ENCODE results near the gene GSTP1. TPM values are rescaled to one million over a fixed set of nuclear protein-coding genes. Genes with fewer than 3 reads are reported as not detected.
"Not testable (repeated sequence)": the region's sequence is repeated elsewhere in the genome, so short reads cannot be mapped to it uniquely, and the experiment has no call there.

The GSTP1 gene
- total and polyA plus RNA-seq, 4 donors: 632 to 2,206 (median 1,023) TPM

GRCh38 chr11:67545280-67545679 is 38.3 kb upstream of the GSTP1 start:
- no peak for ATAC-seq (ENCODE audit: insufficient read depth, low FRiP score)
- no peak overlapping the region for H3K9ac ChIP-seq (ENCODE audit: insufficient read depth in 1 of 2, low read length in 2 of 2)
- H3K4me1 ChIP-seq (ENCODE audit: control insufficient read depth in 5 of 5, insufficient read depth in 5 of 5, low read length in 5 of 5): no peaks in the 10 kb centered on the region
- peak; percentile 25 to 58 (median 39) for DNase-seq
- no peak overlapping the region for H3K4me3 ChIP-seq
- no peaks in the 10 kb centered on the region for H3K36me3 ChIP-seq (ENCODE audit: control insufficient read depth in 4 of 4, insufficient read depth in 4 of 4, low read length in 4 of 4)
- H3K9me3 ChIP-seq (ENCODE audit: control insufficient read depth in 4 of 4, insufficient read depth in 3 of 4, low read length in 3 of 4): no peaks in the 10 kb centered on the region
- H3K27me3 ChIP-seq (ENCODE audit: control insufficient read depth in 3 of 3, insufficient read depth in 3 of 3, low read length in 2 of 3): no peaks in the 10 kb centered on the region
- peak overlapping the region in 1 of 2 donors; percentile 78 for H3K27ac ChIP-seq (ENCODE audit: low read depth in 1 of 2, low read length in 1 of 2)
- 51 to 77% methylated on average over 8 of the region's 8 CpGs for WGBS, 2 donors
- TF ChIP-seq CTCF (IDR thresholded peaks at IDR 0.05; ENCODE audit: control extremely low read depth, extremely low read depth): no peak

- H3K9me3 ChIP-seq (ENCODE audit: control insufficient read depth in 4 of 4, insufficient read depth in 3 of 4, low read length in 3 of 4); H3K9ac ChIP-seq (ENCODE audit: insufficient read depth in 1 of 2, low read length in 2 of 2); DNase-seq; H3K27ac ChIP-seq (ENCODE audit: low read depth in 1 of 2, low read length in 1 of 2); ATAC-seq (ENCODE audit: insufficient read depth, low FRiP score); H3K4me1 ChIP-seq (ENCODE audit: control insufficient read depth in 5 of 5, insufficient read depth in 5 of 5, low read length in 5 of 5); H3K4me3 ChIP-seq; H3K27me3 ChIP-seq (ENCODE audit: control insufficient read depth in 3 of 3, insufficient read depth in 3 of 3, low read length in 2 of 3); H3K36me3 ChIP-seq (ENCODE audit: control insufficient read depth in 4 of 4, insufficient read depth in 4 of 4, low read length in 4 of 4): not testable (repeated sequence)
- 80 to 91% methylated on average over 4 of the region's 4 CpGs for WGBS, 2 donors
These were observed 35.5 kb upstream of the GSTP1 start for GRCh38 chr11:67548112-67548511.

- H3K36me3 ChIP-seq (ENCODE audit: control insufficient read depth in 4 of 4, insufficient read depth in 4 of 4, low read length in 4 of 4): no peaks in the 10 kb centered on the region
- H3K4me3 ChIP-seq: no peak overlapping the region
- DNase-seq: no peak
- no peak overlapping the region for H3K9ac ChIP-seq (ENCODE audit: insufficient read depth in 1 of 2, low read length in 2 of 2)
- H3K4me1 ChIP-seq (ENCODE audit: control insufficient read depth in 5 of 5, insufficient read depth in 5 of 5, low read length in 5 of 5): no peaks in the 10 kb centered on the region
- no peaks in the 10 kb centered on the region for H3K27me3 ChIP-seq (ENCODE audit: control insufficient read depth in 3 of 3, insufficient read depth in 3 of 3, low read length in 2 of 3)
- TF ChIP-seq CTCF (IDR thresholded peaks at IDR 0.05; ENCODE audit: control extremely low read depth, extremely low read depth): no peak
- 78 to 90% methylated on average over 9 of the region's 9 CpGs for WGBS, 2 donors
- no peak overlapping the region for H3K27ac ChIP-seq (ENCODE audit: low read depth in 1 of 2, low read length in 1 of 2)
- peaks cover 0 to 1% (median 0%) of the 10 kb centered on the region in 4 donors for H3K9me3 ChIP-seq (ENCODE audit: control insufficient read depth in 4 of 4, insufficient read depth in 3 of 4, low read length in 3 of 4)
- ATAC-seq (ENCODE audit: insufficient read depth, low FRiP score): no peak
These were observed 35.0 kb upstream of the GSTP1 start for GRCh38 chr11:67548555-67549110.

GRCh38 chr11:67551127-67551526 is 32.5 kb upstream of the GSTP1 start:
- no peaks in the 10 kb centered on the region for H3K27me3 ChIP-seq (ENCODE audit: control insufficient read depth in 3 of 3, insufficient read depth in 3 of 3, low read length in 2 of 3)
- H3K27ac ChIP-seq (ENCODE audit: low read depth in 1 of 2, low read length in 1 of 2): no peak overlapping the region
- no peaks in the 10 kb centered on the region for H3K4me1 ChIP-seq (ENCODE audit: control insufficient read depth in 5 of 5, insufficient read depth in 5 of 5, low read length in 5 of 5)
- H3K36me3 ChIP-seq (ENCODE audit: control insufficient read depth in 4 of 4, insufficient read depth in 4 of 4, low read length in 4 of 4): no peaks in the 10 kb centered on the region
- peaks cover 0 to 1% (median 0%) of the 10 kb centered on the region in 4 donors for H3K9me3 ChIP-seq (ENCODE audit: control insufficient read depth in 4 of 4, insufficient read depth in 3 of 4, low read length in 3 of 4)
- H3K4me3 ChIP-seq: no peak overlapping the region
- no peak overlapping the region for H3K9ac ChIP-seq (ENCODE audit: insufficient read depth in 1 of 2, low read length in 2 of 2)
- ATAC-seq (ENCODE audit: insufficient read depth, low FRiP score) (no peak), DNase-seq (no peak)
- TF ChIP-seq CTCF (IDR thresholded peaks at IDR 0.05; ENCODE audit: control extremely low read depth, extremely low read depth): no peak

GRCh38 chr11:67551697-67552096 is 31.9 kb upstream of the GSTP1 start:
- H3K9ac ChIP-seq (ENCODE audit: insufficient read depth in 1 of 2, low read length in 2 of 2); H3K27ac ChIP-seq (ENCODE audit: low read depth in 1 of 2, low read length in 1 of 2); H3K4me3 ChIP-seq; H3K4me1 ChIP-seq (ENCODE audit: control insufficient read depth in 5 of 5, insufficient read depth in 5 of 5, low read length in 5 of 5); ATAC-seq (ENCODE audit: insufficient read depth, low FRiP score); H3K36me3 ChIP-seq (ENCODE audit: control insufficient read depth in 4 of 4, insufficient read depth in 4 of 4, low read length in 4 of 4); H3K27me3 ChIP-seq (ENCODE audit: control insufficient read depth in 3 of 3, insufficient read depth in 3 of 3, low read length in 2 of 3); H3K9me3 ChIP-seq (ENCODE audit: control insufficient read depth in 4 of 4, insufficient read depth in 3 of 4, low read length in 3 of 4); DNase-seq: not testable (repeated sequence)
